Stimulated activated CD8-positive, alpha-beta memory T cell treated with anti-CD3 and anti-CD28 coated beads, Interleukin-7, amount 100 ng/mL, for 1 hour (primary cell): ENCODE data around the gene EPB41L5.

ENCODE experiments used
- DNase-seq, 2 donors: peaks; one replicate each; pipeline ENCODE4 v3.0.0-alpha.2; 2020; ENCODE audit warnings: low read depth in 2 of 2

The EPB41L5 gene

DNA sequence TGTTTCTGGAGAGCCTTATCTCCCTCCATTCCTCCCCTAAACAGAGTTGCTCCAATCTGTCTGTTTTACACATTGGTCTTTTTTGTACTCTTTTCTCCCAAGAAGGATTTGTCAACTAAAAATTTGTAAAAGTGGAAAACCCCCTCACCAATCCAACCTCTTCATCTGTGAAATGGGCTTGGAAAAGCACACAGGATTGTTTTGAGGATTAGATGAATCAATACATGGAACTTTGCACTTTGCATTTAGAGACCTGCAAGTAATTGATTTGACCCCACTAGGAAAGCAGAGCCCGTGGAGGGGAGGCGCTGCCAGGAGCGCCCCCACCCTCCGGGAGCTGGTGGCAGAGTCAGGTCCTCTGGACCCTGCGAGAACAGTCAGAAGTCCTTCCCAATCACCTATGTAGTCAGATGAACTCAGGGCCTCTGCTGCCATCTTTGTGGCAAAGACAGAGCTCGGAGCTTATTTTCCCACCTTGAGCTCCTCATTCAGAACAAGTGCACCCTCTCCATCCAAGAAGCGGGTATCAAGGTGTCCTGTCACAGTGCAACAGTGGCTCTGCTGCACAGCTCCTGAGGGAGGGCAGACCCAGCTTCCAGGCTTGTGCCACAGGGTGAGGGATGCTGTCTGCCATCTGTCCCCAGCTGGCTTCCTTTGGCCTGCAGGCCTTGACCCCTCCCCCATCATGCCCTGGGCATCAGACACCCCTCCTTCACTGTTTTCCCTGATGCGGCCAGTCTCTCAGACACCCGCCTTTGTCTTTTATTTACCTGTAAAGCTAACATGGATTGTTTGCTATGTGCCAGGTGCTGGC, 212.1 kb downstream of the EPB41L5 start:
- DNase-seq = no peak

DNA sequence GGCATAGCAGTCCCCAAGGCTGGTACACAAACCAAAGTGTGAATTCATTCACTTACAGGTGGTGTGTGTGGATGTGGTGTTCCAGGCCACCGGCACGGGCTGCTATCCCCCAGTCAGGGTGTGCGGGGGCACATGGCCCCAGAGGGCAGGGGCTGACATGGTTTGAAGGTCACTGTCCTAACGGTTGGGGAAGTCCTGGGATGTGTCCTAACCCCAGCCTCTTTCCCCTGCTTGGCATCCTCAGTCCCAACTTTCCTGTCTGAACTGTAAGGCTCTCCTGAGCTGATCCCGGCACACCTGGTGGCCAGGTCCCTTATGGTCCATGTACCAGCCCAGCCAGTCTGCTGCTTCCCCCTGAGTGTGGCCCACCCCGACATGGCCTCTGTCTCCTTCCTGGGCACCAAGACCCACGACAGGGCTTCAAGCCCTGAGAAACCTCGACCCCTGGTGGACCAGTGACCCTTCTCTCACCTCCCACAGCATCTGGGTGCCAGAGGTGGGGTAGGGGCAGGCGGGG, 212.7 kb downstream of the EPB41L5 start:
- DNase-seq = no peak

DNA sequence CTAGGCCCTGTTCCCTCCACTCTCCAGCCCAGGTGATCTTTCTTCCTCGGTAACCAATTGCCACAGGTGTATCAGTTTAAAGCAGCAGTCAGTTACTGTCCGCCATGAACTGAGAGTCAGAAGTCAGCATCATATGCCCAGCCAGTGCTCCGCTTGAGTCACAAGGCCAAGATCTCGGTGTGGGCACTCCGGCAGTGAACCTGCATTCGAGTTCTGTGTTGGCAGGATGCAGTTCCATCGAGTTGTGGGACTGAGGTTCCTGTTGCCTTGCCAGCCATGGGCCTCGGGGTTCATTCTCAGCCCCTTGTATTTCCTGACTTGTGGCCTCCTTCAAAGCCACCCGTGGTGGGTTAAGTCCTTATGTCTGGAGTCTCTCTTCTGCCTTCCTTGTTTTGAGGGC, 213.4 kb downstream of the EPB41L5 start:
- DNase-seq = no peak

DNA sequence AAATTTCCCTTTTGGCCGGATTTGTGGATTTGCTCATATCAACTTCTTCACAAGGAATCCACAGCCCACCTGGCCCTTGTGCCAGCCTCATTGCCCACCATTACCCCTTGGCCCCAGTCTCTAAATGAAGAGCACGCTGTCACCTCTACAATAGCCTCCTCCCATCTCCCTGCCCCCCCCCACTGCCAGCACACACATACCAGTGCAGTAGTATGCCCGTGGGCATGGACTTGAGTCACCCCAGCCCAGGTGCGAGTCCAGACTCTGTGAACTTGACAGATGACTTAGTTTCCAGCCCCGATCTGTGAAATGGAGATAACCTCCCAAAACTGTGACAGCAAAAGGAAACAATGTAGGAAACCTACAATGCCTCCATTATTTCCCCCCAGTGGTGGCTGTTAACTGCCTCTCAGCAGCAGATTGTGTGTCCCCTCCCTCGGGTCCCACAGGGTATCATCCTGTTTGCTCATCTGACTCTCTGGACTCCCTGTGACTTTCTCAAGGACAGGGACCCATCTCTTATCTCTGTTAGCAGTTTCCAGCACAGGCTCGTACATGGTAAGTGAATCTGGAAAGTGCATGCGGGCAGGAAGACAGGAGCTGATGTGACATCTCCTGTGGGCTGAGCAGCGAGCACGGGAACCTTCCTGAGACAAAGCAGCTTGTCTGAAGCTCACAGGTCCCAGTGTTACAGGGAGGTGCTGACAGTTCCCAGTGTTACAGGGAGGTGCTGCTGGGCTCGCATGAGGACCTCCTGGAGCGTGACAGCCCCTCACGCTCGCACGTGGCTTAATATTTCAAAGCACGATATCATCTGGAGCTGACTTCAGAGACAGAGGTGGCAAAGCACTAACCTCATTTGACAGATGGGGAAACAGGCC, 214.5 kb downstream of the EPB41L5 start:
- DNase-seq = no peak

DNA sequence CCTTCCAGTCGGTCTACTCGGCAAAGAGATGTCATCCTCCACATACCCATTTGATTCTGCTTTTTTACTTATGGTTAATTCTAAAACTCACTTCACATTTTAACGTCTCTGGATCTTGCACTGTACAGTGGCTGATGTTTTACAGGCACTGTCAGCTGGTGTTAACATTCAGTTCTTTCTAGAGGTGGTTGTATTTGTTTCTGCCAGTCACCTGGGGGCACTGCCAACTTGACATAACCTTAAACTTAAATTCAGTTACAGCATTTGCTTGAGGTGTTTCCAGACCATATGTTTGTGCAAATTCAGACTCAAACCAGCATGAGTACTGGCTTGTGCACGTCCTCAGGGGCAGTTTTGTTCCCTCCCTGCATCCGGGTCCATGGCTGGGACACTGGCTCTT, 215.6 kb downstream of the EPB41L5 start:
- no peak for DNase-seq
